HuH-7 (cell line): ENCODE results near the gene CHMP4A.

Experiments used
- DNase-seq: peaks from one replicate; pipeline ENCODE4 v3.0.0; 2011; ENCODE audit warnings: low spot score

The CHMP4A gene

DNA sequence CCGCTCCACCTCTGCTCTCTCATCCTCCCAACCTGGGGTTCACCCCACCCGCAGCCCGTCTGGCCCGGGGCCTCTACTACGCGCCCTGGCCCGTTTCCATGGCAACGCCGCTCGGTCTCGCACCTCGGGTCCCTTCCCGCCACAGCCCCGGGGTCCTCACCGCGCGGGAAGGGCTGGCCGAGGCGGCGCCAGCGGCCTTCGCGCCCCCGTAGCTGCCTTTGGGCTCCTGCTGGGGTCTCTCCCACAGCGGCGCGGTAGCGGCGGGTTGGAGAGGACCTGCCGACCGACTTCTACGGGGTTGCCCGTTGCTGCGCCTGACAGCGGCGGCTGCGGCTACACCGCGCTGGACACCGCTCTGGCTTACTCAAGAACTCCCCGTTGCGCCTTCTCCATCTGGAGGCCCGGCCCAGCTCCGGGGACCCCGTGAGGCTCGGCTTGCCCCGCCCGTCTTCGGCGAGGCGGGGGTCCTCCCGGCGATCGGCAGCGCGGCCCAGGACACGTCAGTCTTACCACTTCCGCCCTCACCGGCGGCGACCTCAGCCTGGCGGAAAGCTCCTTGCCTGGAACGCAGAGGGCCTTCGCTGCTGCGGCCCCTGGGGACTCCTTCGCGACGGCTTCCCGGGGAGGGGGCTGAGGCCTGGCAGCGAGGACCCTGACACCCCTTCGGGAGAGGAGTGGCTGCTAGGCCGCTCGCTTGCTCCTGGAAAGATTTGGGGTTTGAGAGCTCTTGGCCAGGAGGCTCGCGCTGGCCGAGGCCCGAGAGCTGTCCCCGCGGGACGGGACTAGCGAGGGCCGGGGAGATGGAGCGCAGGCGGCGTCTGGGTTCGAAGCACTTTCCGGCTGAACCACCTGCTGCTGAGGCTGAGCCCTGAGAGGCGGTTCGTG, 17.9 kb downstream of the CHMP4A start, which contains the start of gene TM9SF1:
TSS of gene TM9SF1 (minus strand) at position 256 of the 885 bp plus-strand sequence. CDS start 422 bp downstream, outside the sequence.
- DNase-seq: peak; percentile 93

DNA sequence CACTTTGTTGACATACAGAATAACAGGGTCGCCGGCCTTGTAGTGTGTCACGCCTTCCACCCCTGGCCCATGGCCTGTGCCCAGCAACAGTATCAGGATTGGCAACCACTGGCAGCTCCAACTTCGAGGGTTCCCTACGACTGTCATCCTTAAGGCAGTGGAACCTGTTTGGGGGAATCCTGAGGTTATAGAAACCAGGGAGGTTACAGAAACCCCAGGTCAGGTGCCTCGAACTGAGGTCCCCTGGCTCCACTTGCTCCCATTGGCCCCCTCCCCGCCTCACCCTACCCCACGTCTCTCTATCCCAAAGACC, 18.5 kb downstream of the CHMP4A start:
- no peak for DNase-seq

DNA sequence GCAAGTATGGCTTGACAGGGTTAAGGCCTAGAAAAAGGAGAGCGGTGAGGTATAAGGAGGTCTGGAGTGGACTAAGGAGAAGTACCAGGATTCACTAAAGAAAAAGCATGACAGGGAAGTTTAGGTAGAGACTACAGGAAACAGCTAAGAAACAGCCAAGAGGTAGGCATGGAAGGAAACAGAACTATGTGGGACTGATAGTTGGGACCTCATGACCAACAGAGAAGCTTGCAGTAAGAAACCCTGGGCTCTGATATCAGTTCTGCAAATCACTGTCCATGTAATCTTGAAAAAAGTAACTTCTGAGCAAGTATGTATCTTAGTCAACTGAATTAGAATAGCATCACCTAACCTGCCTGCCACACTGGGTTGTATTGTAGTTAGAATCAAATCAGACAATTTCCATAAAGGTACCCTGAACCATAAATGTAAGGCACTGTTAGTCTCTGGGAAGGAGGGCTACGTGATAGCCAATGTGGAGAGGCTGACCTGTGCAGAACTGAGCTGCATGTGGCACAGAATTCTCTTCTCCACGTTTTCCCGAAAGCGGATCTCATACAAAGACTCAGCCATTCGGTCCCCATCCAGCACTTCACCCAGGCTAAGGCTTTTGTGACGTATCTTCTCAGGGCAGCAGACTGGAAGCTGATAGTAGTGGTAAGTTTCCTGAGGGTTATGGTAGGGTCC, 19.0 kb downstream of the CHMP4A start:
- DNase-seq: no peak

DNA sequence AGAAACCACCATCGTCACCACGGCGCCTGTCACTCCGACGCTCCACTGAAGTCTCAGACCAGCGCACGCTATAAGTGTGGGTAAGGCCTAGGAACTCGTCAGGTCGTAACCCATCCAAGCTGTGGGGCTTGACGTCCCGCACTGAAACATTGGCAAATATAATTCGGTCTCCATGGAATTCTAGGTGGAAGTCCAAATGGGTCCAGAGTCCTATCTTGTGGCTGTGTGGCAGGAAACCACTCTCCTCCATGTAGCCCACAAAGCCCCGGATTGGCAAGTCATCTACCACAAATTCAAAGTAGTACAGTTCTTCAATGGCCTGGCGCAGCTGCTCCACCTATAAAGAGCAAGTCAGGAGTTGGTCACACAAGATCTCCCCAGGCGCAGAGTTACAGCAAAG, 20.4 kb downstream of the CHMP4A start:
- DNase-seq: no peak

DNA sequence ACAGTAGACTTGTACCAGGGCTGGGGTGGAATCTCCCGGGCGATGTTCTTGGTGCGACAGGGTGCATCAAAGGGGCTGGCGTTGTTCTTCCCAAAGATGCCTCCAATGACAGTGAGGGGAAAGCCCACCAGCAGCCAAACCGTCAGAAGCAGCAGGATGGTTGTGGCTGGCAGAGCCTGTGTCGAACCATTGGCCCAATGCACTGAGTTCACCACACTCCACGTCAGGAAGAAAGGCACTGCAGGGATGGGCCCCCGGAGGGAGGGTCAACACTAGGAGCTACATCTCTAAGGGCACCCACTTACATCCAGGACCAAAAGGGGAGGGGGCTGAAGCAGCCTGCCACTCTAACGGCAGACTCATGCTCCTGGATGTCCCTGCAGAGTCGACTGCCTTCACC, 22.9 kb downstream of the CHMP4A start:
- DNase-seq: no peak

DNA sequence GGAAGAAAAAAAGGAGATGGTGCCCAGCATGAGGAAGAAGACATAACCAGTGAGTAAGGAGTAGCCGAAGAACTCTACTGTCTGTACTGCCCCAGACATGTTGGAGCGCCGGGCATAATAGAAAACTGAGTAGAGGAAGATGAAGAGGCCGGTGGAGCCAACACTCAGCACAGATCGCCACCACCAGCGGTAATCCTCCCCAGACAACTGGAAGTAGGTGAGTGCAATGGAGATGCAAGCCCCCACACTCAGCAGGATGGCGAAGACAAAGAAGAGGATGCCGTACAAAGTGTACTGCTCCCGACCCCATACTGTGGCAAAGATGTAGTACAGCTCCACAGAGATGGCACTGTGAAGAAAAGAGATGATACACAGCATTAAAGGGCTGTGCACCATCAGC, 23.8 kb downstream of the CHMP4A start:
- DNase-seq: no peak

DNA sequence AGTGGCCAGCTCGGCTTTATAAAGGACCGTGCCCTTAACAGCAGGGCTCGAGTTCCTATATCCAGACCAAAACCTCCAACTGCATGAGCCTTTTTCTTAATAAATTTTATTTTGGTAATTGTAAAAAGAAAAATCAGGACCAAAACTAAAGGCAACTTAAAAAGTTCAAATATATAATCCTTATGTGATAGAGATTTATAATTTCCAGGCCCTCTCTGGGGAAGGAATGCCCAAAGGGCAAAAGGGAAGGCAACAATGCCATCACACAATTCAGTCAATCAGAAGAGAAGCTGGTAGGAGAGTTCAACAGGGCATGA, 24.3 kb downstream of the CHMP4A start:
- no peak for DNase-seq

DNA sequence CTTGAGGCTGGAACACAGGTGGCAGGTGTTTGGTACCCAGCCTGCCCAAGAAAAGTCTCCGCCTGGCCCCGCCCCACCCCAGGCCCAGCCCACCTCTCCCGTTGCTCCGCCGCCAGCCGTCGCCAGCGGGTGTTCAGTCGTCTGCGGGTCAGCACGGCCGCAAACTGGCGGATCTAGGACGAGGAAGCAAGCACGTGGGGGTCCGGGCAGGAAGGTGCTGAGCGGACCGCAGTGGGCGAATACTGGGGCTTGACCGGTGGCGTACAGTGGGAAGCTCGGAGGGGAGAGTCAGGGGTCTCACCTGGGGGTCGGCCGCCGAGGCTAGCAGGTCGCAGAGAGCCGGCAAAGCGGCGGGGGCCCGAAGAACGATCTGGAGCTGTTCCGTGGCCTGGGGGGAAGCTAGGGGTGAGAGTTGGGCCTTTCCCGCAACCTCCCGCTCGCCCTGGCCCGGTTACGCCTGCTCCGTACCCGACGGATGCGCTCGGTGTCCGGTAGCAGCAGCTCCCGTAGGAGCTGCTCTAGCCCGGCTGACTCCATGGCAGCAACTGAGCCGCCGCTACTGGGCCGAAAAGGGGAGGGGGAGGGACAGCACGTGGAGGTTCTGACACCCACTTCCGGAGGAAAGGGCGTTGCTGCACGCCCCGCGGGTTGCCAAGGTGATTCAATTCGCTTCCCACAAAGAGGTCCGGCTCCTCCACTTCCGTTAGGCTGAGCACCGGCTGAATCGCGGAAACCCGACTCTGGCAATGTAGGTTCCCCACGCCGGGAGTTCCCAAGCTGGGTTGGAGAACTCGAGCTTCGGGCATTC, 24.8 kb downstream of the CHMP4A start, which contains the start of gene IPO4:
TSS of gene IPO4 (minus strand) at position 566 of the 808 bp plus-strand sequence. CDS start at position 537, 29 bp downstream.
- DNase-seq: peak; percentile 99

DNA sequence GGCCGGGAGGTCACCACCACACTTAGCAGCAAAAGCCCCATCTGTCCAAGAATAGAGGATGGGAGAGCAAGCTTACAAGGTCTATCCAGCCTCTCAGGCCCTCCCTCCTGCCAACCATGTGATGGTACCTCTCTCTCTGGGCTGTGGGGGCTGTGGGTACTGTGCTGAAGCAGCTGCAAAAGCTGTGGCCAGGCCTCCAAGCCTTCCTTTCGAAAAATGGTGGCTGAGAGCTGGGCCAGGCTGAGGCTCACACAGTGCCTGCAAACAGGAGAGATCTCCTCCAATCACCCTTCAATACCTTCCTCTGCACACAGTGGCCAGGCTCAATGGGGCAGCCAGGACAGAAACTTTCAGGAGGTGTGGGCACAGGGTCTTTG, 25.8 kb downstream of the CHMP4A start:
- DNase-seq: no peak

DNA sequence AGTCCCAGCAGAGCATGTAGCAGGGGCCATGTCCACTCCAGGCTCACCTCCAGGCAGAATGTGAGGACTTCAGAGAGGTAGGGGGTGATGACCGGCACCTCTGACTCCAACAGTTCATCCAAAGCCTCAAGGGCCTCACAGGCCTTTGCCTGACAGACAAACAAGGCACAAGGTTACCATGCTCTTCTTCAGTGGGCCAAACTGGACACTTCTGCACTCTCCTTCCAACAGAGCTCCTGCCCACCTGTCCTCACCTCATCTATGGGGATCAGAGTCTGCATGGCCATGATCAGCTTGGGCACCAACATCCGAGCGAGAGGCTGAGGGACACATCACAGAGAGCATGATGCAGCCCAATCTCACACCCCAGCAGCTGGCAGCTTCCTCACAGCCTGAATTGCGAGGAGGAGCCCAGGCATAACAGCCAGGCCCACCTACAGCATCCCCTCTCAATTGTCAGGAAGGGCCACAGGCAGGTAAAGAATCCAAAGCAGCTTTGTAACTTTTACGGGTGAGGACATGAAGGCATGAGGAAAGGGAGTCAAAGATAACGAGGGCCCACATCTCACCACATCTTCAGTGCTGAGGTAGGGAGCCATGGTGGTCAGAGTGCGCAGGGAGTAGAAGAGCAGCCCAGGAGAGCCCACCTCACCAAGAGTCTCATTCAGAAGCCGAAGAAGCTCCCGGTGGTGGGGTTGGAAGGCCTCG, 26.3 kb downstream of the CHMP4A start:
- no peak for DNase-seq

DNA sequence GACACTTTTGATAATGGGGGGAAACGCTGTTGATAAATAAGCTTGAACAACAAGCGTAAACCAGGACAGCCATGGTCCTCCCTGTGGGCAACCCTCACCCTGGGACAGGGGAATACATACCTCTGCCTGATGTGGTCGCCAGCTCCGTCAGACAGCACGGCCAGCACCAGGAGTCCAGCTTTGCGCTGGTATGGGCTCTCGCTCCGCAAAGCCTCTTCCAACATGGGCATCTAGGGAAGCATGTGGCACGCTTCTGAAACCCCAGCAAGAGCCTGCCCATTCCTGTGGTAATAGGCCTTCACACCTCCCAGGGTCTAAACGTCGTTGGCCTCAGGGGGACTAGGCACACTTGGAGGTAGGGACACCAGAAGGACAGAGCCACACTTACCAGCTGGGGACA, 27.5 kb downstream of the CHMP4A start:
- DNase-seq: no peak

DNA sequence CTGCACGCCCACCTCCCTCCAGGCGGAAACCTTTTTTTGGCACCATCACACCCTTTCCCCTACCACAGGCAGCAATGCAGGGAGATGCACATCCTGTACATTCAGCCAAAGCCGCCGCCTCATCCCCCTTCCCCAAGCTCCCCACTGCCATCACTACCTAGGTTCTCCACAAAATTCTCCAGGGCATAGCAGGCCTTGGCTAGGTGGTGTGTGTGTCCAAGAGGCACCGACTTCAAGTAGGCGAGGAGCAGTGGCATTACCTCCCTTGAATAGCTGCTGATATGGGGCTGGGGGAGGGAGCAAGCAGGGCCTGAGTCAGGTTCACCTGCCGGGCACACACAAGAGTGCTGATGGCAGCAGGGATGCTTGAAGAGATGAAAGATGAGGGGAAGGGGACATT, 28.3 kb downstream of the CHMP4A start:
- DNase-seq: no peak

DNA sequence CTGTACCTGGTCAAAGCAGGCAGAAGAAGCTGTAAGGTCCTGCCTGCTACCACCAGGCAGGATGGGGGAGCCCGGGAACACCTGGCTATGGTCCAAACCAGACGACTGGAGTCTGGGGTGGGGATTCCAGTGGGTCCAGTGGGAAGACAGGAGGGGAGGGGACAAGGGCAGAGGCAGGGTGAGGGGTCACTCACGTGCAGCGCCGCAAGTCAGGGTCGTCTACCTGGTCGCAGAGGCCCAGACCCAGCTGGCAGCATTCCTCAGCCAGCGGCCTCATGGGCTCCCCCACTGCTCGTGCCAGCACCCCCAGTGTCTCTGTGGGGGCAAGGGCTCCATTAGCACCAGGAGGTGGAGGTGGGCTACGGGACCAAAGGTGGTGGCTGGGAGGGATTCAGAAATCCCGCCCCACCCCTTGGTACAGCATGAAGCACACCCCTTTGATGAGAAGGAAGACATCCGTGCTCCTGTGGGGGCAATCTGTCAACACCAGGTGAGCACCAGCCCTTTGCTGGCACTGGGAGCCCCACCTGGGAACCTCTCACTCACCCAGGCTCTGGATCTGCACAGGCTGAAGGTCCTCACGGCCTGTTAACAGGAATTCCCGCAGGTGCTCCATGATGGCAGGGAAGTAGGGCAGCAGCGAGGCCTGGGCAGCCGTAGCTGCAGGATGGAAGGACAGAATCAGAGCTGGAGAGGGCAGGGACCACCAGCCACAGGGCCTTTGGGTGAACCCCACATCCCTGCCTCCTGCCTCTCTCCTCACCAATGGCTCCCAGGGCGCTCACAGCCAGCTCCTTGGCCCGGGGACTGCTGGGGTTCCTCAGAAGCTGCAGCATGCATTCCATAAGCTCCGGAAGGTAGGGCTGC, 29.0 kb downstream of the CHMP4A start:
- no peak for DNase-seq

DNA sequence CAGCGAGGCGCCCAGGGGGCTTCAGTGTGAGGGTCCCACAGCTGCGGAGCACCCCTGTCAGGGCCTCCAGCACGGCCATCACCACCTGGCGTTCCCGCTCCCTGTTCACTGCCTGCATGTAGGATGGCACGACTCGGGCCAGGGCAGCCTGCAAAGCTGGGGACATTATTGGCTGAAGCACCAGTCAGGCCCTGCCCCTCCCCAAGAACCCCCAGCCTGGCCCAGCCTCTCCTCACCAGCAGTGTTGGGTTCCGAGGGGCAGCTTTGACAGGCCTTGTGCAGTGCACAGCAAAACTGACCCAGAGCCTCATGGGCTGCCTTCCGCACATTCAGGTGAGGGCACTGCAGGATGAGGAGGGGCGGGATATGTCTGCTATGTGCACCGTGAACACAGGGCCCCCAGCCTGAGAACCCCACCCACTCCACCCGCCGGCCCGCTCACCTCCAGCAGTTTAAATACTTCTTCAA, 30.2 kb downstream of the CHMP4A start:
- no peak for DNase-seq

DNA sequence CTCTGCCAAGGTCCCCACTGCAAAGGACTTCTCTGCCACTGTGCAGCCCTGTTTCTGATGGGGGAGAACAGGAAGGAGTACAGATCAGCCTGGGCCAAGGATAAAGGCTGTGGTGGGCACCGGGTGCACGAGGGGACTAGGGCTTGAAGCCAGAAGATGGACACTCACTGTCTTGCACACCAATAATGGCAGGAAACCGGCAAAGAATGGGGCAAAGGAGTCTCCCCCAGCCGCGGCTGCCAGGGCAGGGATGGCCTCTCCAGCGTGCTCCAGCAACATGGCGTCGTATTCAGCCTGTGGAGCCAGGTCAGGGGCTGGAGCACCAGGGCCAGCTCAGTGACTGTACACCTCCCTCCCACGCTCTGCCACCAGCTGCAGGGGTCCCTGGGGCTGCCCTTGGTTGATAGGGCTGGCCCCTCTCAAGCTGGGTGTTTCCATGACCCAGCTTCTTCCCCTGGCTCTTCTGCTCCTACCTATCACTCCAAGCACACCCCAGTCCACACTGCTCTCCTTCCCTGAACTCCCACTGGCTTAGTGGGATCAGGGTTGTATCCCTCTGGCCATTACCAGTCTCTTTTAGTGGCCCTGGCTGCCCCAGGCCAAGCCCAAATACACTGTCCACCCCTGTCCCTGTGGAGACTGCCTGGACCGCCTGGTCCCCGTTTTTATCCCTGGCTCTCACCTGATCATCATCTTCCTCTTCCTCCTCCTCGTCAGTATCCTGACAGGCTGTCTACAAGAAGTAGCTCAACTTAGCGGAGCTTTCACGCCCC, 31.0 kb downstream of the CHMP4A start:
- DNase-seq: no peak

DNA sequence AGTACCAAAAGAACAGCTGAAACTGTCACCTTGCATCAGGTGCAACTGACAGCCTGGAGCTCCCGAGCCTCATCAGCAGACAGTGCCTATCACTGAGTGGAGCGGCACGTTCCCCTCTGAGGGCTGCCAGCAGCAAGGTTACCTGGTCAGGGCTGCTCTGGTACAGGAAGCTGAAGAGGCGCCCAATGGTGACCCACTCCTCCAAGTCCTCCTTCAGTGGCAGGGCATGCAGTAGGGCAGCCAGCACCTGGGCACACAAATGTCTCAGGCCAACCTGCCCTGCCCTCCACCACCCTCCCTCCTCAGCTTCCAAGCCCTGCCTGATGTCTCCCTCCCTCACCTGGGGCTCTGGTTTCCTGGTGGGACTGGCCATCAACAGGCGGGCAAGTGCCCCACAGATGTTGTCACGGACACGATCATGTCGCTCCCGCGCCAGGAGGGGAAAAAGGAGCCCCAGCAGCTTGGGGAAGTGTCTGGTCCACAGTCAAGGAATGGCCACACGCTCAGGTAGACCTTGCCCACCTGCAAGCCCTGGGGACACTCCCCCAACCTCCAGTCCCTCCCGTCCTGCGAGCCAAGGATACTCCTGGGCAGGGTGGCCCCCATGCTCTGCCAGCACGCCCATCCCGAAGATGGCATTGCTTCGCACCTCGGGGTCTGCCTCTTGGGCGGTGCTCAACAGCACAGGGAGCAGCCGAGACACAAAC, 31.8 kb downstream of the CHMP4A start:
- DNase-seq: no peak

DNA sequence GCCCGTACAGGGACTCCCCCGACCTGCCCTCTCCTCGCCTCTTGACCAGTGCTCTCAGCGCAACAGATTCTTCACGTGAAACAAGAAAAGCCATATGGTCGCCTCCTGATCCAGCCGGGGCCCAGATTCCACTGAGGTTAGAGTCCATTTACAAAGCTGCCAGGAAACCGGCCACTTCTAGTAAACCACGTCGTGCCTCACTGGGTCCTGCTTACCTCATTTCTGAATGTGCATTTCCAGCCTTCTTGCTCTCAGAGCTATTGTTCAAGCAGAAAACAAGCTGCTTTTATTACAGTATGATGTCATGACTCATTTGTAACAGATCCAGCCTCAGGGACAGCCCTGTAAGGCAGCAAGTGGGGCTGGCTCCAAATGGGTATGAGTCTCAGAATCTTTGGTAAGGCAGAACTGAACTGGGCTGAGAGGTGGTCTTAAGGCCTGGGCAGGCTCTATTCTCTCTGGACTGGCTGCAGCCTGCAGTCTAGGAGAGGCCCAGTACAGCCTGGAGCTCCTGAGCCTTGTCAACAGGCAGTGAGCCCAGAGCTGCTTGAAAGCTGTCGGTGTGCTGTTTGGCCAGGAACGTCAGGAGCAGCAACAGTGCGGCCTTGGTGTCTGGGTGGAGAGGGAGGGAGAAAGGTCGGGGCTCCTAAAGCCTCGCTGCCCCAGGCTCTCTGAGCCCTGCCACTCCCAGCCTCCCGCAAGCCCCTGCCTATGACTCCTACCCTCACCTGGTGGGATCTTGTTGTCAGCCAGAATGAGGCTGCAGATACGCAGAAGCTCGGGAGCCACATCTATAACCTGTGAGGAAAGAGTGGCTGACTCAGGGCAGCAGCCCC, 33.1 kb downstream of the CHMP4A start:
- DNase-seq: no peak

DNA sequence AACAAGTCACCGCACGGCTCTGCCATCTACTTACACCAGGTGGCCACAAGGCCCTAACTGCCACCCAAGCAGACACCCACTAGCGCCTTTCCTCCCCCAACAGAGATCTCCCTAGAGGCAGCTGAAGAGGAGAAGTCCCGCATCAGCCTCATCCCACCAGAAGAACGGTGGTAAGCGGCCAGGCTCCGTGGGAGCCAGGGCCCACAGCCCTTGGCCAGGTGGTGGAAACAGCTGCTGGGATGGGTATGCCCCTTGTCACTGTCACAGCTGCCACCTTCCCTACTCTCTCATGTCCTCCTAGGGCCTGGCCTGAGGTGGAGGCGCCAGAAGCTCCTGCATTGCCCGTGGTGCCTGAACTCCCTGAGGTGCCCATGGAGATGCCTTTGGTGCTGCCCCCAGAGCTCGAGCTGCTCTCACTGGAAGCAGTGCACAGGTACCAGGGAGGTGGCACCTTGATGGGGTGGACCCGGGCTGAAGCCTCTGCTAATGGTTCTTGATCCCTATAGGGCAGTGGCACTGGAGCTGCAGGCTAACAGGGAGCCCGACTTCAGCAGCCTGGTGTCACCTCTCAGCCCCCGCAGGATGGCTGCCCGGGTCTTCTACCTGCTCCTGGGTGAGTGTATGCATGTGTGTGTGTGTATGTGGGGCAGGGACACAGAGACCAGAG, 33.9 kb downstream of the CHMP4A start:
- no peak for DNase-seq
